Mucosa of rectum (tissue), 2 donors: ENCODE results near the gene GRM8.

ENCODE experiments used
- H3K27ac ChIP-seq, 2 donors: one replicate each; pipeline ENCODE4 v1.7.0; 2013; ENCODE audit warnings: inconsistent platforms in 2 of 2, low read depth in 2 of 2, low read length in 2 of 2
- H3K27me3 ChIP-seq, 2 donors: one replicate each; pipeline ENCODE4 v1.7.0; 2013; ENCODE audit warnings: low read length in 2 of 2; ENCODE audit not compliant: control insufficient read depth in 2 of 2, insufficient read depth in 2 of 2
- H3K36me3 ChIP-seq, 2 donors: one replicate each; pipeline ENCODE4 v1.7.0; 2013; ENCODE audit warnings: low read length in 2 of 2; ENCODE audit not compliant: control insufficient read depth in 2 of 2, insufficient read depth in 2 of 2
- H3K4me1 ChIP-seq, 2 donors: one replicate each; pipeline ENCODE4 v1.7.0; 2013; ENCODE audit warnings: low read length in 2 of 2, mild to moderate bottlenecking in 1 of 2; ENCODE audit not compliant: control insufficient read depth in 2 of 2, insufficient read depth in 2 of 2
- H3K4me3 ChIP-seq, 2 donors: one replicate each; pipeline ENCODE4 v1.7.0; 2013; ENCODE audit warnings: low read length in 2 of 2
- H3K9ac ChIP-seq, 2 donors: one replicate each; pipeline ENCODE4 v1.7.0; 2013; ENCODE audit warnings: low read length in 2 of 2, low read depth in 1 of 2, mild to moderate bottlenecking in 1 of 2
- H3K9me3 ChIP-seq, 2 donors: one replicate each; pipeline ENCODE4 v1.7.0; 2013; ENCODE audit warnings: low read length in 2 of 2; ENCODE audit not compliant: control insufficient read depth in 2 of 2
- donor health status: healthy.
- donor health status: Normal muscosa, but diverticular disease.

Gene GRM8

GRCh38 chr7:126533715-126534114 is 719.0 kb downstream of the GRM8 start:
- Histone ChIP-seq H3K9ac (no peak overlapping the region), H3K27me3 (no peaks in the 10 kb centered on the region), H3K4me1 (no peaks in the 10 kb centered on the region), H3K36me3 (no peaks in the 10 kb centered on the region), H3K9me3 (no peaks in the 10 kb centered on the region), H3K27ac (no peak overlapping the region), H3K4me3 (no peak overlapping the region)

GRCh38 chr7:126529833-126530232 is 722.9 kb downstream of the GRM8 start:
- no peak overlapping the region for H3K4me3 ChIP-seq
- no peaks in the 10 kb centered on the region for H3K9me3 ChIP-seq
- no peaks in the 10 kb centered on the region for H3K36me3 ChIP-seq
- H3K9ac ChIP-seq = no peak overlapping the region
- H3K27me3 ChIP-seq = no peaks in the 10 kb centered on the region
- no peak overlapping the region for H3K27ac ChIP-seq
- H3K4me1 ChIP-seq = no peaks in the 10 kb centered on the region

DNA sequence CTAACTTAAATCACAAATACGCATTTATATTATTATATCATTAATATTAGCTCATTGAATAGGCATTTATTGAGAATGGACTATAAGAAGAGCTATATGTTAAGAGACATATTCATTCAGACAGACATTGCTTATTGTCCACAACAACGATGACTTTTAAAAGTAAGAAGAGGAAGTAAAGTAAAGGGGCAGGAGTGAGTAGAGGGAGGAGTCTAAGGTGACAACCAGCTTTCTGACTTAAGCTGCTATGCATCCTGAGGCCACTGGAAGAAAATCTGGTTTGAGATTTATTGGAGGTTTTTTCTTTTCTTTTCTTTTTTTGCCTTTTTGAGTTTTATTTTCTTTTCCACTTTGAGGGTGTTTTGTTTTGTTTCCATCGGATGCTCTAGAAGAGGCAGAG is 723.5 kb downstream of the GRM8 start:
- no peaks in the 10 kb centered on the region for H3K4me1 ChIP-seq
- no peak overlapping the region for H3K4me3 ChIP-seq
- no peak overlapping the region for H3K27ac ChIP-seq
- H3K27me3 ChIP-seq = no peaks in the 10 kb centered on the region
- no peaks in the 10 kb centered on the region for H3K9me3 ChIP-seq
- H3K36me3 ChIP-seq = no peaks in the 10 kb centered on the region
- H3K9ac ChIP-seq = no peak overlapping the region

DNA sequence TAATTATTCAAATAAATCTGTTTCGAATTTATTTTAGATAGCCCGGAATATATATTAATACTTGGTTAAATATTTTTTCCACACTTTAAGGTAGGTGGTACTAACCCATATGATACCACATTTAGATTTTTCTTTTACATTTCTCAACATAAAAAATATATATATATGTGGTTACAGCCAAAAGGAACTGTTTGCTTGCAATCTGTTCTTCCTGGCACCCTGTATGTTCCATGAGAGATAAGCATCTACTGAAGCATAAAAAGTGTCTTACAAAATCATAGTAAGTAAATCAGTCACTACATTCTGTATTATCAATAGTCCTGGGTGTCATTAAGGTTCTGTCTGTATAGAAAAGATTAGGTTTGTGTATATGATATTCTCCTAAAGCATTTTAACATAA is 726.8 kb downstream of the GRM8 start:
- H3K4me1 ChIP-seq = no peaks in the 10 kb centered on the region
- H3K9ac ChIP-seq = no peak overlapping the region
- H3K36me3 ChIP-seq = no peaks in the 10 kb centered on the region
- no peaks in the 10 kb centered on the region for H3K27me3 ChIP-seq
- H3K9me3 ChIP-seq = no peaks in the 10 kb centered on the region
- H3K27ac ChIP-seq = no peak overlapping the region
- no peak overlapping the region for H3K4me3 ChIP-seq

- Histone ChIP-seq H3K36me3 (no peaks in the 10 kb centered on the region), H3K27me3 (no peaks in the 10 kb centered on the region), H3K4me1 (no peaks in the 10 kb centered on the region), H3K9me3 (no peaks in the 10 kb centered on the region), H3K27ac (no peak overlapping the region), H3K4me3 (no peak overlapping the region), H3K9ac (no peak overlapping the region)
Observed at GRCh38 chr7:126524967-126525366, 727.8 kb downstream of the GRM8 start.

DNA sequence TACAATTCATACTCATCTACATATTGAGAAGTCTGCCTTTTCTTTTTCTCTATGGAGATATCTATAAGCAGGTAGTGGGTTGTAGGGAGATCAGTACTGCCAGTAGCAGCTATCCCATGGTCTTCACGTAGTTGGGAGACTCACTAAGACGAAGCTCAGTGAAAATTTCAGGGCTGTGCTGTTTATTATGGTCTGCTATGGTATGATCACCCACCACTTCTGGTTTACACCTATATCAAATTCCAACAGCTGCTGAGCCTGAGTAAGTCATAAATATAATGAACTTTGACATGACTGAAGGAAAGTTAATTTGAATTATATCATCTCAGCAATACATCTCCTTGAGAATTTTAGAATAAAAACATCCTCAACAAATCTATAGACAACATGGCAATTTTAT is 741.7 kb downstream of the GRM8 start:
- Histone ChIP-seq H3K27me3 (no peaks in the 10 kb centered on the region), H3K4me3 (no peak overlapping the region), H3K4me1 (no peaks in the 10 kb centered on the region), H3K9ac (no peak overlapping the region), H3K27ac (no peak overlapping the region), H3K36me3 (no peaks in the 10 kb centered on the region), H3K9me3 (no peaks in the 10 kb centered on the region)

- H3K4me1 ChIP-seq = no peaks in the 10 kb centered on the region
- no peaks in the 10 kb centered on the region for H3K36me3 ChIP-seq
- no peak overlapping the region for H3K9ac ChIP-seq
- H3K9me3 ChIP-seq = no peaks in the 10 kb centered on the region
- H3K27ac ChIP-seq = no peak overlapping the region
- no peaks in the 10 kb centered on the region for H3K27me3 ChIP-seq
- H3K4me3 ChIP-seq = no peak overlapping the region
Observed at GRCh38 chr7:126501617-126502016, 751.1 kb downstream of the GRM8 start.

DNA sequence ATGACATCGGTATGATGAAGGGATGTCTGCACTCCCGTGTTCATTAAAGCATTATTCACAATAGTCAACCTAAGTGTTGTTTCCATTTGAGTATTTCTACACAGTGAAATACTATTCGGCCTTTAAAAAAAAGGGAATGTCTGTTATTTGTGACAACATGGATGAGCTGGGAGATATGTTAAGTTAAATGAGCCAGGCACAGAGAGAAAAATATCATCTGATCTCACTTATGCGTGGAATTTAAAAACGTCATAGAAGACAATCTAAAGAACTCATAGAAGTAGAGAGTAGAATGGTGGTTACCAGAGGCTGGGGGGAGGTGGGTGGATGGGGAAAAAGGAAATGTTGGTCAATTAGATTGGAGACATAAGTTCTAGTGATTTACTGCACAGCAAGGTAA is 753.3 kb downstream of the GRM8 start:
- no peaks in the 10 kb centered on the region for H3K9me3 ChIP-seq
- H3K27me3 ChIP-seq = no peaks in the 10 kb centered on the region
- H3K4me3 ChIP-seq = no peak overlapping the region
- H3K27ac ChIP-seq = no peak overlapping the region
- H3K4me1 ChIP-seq = no peaks in the 10 kb centered on the region
- no peak overlapping the region for H3K9ac ChIP-seq
- H3K36me3 ChIP-seq = no peaks in the 10 kb centered on the region

- no peak overlapping the region for H3K4me3 ChIP-seq
- no peaks in the 10 kb centered on the region for H3K36me3 ChIP-seq
- H3K9ac ChIP-seq = no peak overlapping the region
- H3K27ac ChIP-seq = no peak overlapping the region
- no peaks in the 10 kb centered on the region for H3K9me3 ChIP-seq
- no peaks in the 10 kb centered on the region for H3K27me3 ChIP-seq
- H3K4me1 ChIP-seq = no peaks in the 10 kb centered on the region
Observed at GRCh38 chr7:126495733-126496132, 757.0 kb downstream of the GRM8 start.

- Histone ChIP-seq H3K9me3 (no peaks in the 10 kb centered on the region), H3K4me3 (no peak overlapping the region), H3K27ac (no peak overlapping the region), H3K9ac (no peak overlapping the region), H3K36me3 (no peaks in the 10 kb centered on the region), H3K4me1 (no peaks in the 10 kb centered on the region), H3K27me3 (no peaks in the 10 kb centered on the region)
Observed at GRCh38 chr7:126495001-126495400, 757.7 kb downstream of the GRM8 start.

DNA sequence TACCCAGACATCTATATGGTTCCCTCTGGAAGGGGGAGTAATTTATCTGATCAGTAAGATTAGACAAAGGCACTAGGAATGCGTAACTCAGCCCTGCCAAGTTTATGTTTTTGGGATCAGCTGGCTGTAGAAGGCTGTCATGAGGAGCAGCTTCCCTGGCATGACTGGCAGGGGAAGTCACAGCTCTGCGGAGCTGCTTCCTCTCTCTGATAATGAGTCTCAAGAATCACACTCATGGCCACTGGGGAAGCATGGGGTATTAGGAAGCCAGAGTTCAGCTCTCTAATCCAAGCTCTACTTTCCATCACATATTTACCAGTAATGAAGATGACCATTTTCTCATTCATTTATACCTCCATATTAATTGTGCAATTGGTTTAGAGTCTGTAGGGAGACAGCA is 758.9 kb downstream of the GRM8 start:
- H3K27me3 ChIP-seq = no peaks in the 10 kb centered on the region
- H3K4me1 ChIP-seq = no peaks in the 10 kb centered on the region
- no peak overlapping the region for H3K9ac ChIP-seq
- H3K27ac ChIP-seq = no peak overlapping the region
- no peaks in the 10 kb centered on the region for H3K9me3 ChIP-seq
- no peak overlapping the region for H3K4me3 ChIP-seq
- no peaks in the 10 kb centered on the region for H3K36me3 ChIP-seq
